Nucleus accumbens (tissue), 56 donors: ENCODE measurements around the gene MS4A10.
A peak's percentile ranks its signal among the peaks of the same experiment; 100 is the strongest.

Experiments
- DNase-seq, 56 donors: peaks; one replicate each; lab custom pipeline; 2025; lab: John Stamatoyannopoulos, UW

MS4A10 gene

GRCh38 chr11:60764879-60765278 is 20.3 kb upstream of the MS4A10 start:
- no peak for DNase-seq

DNA sequence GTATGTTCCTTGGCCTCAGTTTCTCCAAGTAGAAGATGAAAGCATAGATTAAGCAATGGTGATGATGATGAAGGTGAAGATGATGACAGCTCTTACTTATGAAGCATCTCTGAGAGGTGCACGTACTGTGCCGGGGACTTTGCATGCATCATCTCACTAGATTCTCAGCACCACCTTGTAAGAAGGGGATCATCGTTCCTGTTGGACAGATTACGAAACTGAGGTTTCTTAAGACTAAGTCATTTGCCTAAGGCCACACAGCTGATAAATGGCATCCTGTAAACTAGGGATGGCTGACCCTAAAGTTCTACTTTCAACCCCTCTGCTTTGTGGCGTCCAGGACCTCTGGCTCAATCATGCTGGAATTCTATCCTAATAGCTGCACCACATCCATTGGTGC is 19.8 kb upstream of the MS4A10 start:
- DNase-seq = no peak

GRCh38 chr11:60766547-60766946 is 18.6 kb upstream of the MS4A10 start:
- DNase-seq = no peak

DNA sequence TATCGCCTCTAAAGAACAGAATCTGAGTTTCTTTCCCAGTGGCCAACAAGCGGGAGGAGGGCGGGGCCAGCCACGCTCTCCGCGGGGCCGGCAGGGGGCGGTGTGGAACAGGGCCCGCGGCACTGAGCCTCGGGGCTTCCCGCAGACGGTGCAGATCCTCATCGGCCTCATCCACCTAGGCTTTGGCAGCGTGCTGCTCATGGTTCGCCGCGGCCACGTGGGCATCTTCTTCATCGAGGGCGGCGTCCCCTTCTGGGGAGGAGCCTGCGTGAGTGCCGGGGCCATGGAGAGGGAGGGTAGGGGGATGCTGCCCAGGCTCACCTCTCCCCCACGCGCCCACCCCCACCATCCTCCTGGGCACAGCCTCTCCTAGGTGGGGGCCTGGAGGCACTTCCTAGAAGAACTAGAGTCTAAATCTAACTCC is 17.7 kb upstream of the MS4A10 start:
- DNase-seq = no peak

DNA sequence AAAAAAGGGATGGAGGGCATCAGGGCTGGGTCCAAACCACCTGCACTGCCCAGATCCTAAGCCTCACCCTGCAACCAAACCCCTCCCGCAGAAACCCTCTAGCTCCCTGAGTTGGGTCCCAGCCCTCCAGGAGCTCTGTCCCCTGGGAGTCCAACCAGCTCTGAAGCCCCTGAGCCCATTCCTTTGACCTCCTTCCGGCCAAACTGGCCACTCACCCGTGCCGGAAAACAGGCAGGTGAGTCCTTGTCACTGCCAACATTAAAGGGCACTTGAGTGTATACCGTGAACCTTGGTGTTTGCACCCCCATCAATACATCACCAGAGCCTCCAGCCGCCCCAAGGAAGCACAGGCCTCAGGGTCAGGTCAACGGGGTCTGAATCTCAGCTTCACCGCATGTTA is 16.9 kb upstream of the MS4A10 start:
- no peak for DNase-seq

DNA sequence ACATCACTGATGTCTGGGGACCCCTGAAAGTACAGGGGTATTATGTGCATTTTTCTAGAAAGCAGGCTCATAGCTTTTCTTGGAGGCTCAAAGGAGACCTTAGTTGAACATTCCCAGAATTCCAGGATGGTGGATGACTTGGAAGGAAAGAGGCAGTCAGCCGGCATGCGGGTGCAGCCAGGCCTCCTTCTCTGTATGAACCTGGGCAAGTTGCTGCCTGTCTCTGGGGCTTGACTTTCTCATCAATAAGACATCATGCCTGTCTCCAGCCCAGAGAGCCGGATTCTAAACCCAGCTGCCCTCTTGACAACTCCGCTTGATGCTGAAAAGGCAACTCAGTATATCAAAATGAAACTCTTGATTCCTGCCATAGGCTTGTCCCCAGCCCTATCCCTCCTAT is 15.9 kb upstream of the MS4A10 start:
- DNase-seq = no peak

GRCh38 chr11:60769811-60770210 is 15.3 kb upstream of the MS4A10 start:
- DNase-seq = no peak

DNA sequence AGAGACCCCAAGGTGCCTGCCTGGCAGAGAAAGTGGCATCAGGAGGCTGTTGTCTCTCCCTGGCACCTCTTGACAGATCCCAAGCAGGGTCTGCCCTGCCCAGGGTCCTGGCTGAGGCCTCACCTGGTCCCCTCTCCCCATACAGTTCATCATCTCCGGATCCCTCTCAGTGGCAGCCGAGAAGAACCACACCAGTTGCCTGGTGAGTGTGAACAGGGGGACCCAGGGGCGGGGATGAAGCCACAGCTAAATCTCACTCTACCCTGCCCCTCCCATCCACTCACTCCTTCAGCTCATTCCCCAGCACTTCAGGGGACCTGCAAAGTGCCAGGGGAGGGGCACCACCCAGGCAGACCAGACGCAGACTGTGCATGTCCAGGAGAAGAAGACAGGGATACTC is 14.0 kb upstream of the MS4A10 start:
- DNase-seq = no peak

- no peak for DNase-seq
These were observed 13.1 kb upstream of the MS4A10 start for GRCh38 chr11:60771879-60772525.

DNA sequence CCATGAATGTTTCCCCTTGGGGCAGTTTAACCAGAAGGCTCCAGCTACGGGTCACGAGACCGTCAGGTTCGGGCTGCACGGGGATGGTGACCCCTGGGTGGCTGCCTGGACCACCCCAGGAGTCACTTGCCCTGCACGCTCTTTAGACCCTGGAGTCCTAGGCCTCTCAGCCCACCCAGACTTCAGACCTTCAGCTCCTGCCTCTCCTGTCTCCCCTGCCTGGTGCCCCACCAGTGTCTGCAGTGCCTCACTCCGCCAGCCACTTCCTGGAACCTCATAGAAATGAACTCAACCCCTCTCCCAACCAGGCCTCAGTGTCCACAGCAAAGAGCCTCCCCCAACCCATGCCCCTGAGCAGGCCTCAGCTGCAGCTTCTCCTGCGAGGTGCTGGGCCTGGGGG is 12.5 kb upstream of the MS4A10 start:
- no peak for DNase-seq

DNA sequence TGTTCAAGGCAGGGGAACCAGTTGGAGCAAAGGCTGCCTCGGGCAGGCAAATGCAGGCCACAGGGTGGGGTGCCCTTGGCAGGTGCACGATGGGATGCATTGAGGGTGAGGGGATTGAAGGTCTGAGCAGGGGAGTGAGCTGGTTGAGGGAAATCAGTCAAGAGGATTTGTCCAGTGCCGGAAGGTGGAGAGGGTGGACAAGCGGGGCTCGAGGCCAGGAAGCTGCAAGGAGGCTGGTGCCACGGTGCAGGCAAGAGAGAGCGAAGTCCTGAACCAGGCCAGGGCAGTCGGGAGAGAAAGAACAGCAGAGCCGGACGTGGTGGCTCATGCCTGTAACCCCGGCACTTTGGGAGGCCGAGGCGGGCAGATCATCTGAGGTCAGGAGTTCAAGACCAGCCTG is 10.4 kb upstream of the MS4A10 start:
- DNase-seq = no peak

- DNase-seq = peak in 51 of 56 donors; percentile 14 to 93 (median 64)
These were observed 9.6 kb upstream of the MS4A10 start for GRCh38 chr11:60775420-60775961.

- no peak for DNase-seq
These were observed 9.0 kb upstream of the MS4A10 start for GRCh38 chr11:60776167-60776566.

DNA sequence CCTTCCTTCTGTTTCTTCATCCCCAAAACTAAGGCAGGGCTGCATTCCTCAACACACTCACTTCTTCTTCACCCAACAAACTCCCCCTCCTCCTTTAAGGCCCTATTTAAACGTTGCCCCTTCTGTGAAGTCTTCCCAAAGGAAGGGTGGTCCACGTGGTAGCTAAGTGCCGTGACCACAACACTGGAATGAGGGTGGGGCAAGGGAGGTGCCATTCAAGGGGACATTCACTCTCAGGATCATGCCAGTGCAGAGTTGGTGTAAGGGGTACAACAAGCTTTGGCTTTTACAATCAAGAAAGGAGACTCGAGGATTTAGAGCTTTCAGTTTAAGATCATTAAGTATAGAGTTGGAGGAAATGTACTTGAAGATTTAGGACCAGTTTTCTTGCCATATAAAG is 8.0 kb upstream of the MS4A10 start:
- no peak for DNase-seq

DNA sequence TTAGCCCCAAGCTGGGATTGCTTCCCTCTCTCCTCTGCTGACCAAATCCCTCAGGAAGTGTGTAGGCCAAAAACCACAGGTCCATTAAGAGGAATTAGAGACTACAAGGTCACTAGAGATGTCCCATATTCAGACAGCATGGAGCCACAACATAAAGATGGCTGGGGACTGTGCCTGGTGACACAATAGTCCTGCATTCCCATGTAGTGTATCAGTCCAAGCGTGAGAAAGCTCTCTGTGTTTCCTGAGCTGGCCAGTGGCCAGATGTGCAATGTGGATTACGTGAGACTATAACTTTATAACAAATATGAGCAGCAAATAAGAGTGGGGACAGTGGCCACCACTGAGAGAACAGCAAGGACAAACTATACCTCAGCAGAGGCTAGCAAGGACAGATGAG is 7.6 kb upstream of the MS4A10 start:
- DNase-seq = no peak

- DNase-seq = no peak
These were observed 5.1 kb upstream of the MS4A10 start for GRCh38 chr11:60780065-60780464.

DNA sequence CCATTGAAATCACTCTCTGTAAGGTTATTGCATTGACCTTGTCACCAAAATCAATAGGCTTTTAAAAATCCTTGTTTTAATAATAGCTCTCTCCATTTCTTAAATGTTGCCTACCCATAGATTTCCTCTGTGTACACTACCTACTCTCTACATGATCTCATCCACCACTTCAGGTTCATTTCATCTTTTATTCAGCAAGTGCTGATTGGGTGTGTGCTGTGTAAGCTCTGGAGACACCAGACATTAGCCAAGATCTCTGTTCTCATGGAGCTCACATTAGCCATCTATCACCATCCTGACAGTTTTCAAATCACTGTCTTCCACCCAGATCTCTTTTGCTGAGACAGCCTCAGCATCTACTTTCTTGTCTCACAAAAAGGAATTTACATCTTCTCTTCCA is 4.4 kb upstream of the MS4A10 start:
- DNase-seq = no peak

DNA sequence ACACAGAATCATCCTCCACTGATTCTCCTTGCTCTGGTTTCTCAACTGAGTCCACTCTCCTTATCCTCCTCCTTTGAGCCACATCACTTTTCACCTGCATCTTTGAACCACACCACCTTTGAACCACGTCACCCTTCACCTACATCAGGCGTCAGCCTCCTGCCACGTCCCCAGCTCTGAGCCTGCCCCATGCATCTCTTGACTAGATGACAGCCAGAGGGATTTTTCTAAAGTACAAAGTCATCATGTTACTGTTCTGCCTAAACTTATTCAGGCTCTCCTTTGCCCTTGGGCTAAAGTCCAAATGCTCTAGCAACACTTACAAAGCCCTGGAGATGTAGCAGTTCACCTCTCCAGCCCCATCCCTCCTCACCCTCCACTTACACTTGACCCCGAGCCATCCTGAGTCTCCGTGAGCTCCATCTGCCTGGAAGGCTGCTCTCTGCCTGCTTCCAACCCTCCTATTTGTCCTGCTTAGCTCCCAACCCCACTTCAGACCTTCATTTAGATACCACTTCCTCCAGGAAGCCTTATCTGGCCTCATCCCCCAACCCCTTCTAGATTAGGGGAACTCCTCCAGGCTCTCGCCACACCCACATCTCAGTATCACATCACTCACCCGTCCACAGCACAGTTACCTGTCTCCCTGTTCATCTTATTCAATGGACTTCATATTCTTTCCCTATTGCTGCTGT is 3.7 kb upstream of the MS4A10 start:
- DNase-seq = no peak

GRCh38 chr11:60781981-60782316 is 3.2 kb upstream of the MS4A10 start:
- no peak for DNase-seq

DNA sequence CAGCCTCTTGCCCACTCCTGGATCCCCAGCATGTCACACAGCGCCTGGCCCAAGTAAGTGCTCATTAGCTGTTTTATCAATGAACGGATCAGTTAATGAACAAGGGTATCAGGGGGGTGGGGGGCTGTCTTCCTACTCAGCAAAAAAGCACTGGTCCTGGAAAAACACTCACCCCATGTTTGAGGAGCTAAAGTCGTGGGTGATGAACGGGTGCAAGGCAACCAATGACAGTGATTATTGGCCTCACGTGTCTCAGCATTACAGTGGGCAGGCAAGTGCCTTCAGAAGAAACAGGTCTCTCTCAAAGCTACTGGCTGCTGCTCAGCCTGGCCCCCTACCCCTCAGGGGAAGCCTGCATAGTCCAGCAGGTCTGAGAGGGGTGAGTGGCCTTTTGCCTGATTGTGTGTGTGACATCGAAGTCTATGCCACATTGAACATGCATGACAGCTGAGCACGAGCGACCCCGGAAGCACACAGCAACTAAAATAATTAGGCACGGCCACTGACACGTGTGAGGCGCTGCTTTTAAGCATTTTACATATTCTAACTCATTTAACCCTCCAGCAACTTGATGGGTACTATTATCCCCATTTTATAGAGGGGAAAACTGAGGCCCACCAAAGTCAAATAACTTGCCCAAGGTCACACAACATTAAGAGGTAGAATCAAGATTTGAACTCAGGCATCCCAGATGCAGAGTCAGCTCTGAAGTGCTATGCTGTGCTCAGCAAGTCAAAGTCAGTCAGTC is 2.6 kb upstream of the MS4A10 start:
- DNase-seq = no peak

GRCh38 chr11:60783141-60783484 is 2.0 kb upstream of the MS4A10 start:
- DNase-seq = no peak

- no peak for DNase-seq
These were observed 1.2 kb upstream of the MS4A10 start for GRCh38 chr11:60783911-60784310.
